Measurements from ENCODE around the gene CCDC184. TPM values are rescaled to one million over a fixed set of nuclear protein-coding genes. Genes with fewer than 3 reads are reported as not detected.

Gene CCDC184
- total RNA-seq, 1 experiment from 2014 or later, result not detected

GRCh38 chr12:48175613-48176416 is 7.6 kb upstream of the CCDC184 start:
- H3K36me3 ChIP-seq (ENCODE audit: low read depth), result no peaks in the 10 kb centered on the region
- TF ChIP-seq EZH2 (IDR thresholded peaks at IDR 0.05; ENCODE audit: low read depth) (no peak), CTCF (conservative IDR thresholded peaks at IDR 0.05) (no peak)
- H3F3A ChIP-seq (ENCODE audit: insufficient read depth, low read depth), result no peaks in the 10 kb centered on the region
- no peak overlapping the region for H3K4me3 ChIP-seq
- H3K27ac ChIP-seq, result no peak overlapping the region
- H4K20me1 ChIP-seq (ENCODE audit: insufficient read depth), result no peaks in the 10 kb centered on the region
- ChIA-PET POLR2A (ENCODE audit: unreplicated experiment) (interaction anchor here (0.7 kb wide), 2 partner anchors 10 to 614 kb away, joined by 5 to 12 read pairs; no protein-coding TSS in a partner anchor), CTCF (no interaction called here)
- H2AFZ ChIP-seq, result 0 out of 2 replicates have a peak overlapping the region, but pooled peaks have one; percentile 30
- H3K27me3 ChIP-seq (ENCODE audit: insufficient read depth, low read depth), result peaks cover 16% of the 10 kb centered on the region
- peaks cover 8% of the 10 kb centered on the region for H3K4me1 ChIP-seq (replicated peaks; ENCODE audit: insufficient read depth)
- H3K9me3 ChIP-seq (ENCODE audit: insufficient read depth, low read depth), result no peaks in the 10 kb centered on the region
- no peaks in the 10 kb centered on the region for H3K9me2 ChIP-seq (ENCODE audit: insufficient read depth)
- intact Hi-C loops (cut with micrococcal nuclease; ENCODE audit: unreplicated experiment), result no loop called here
- H3K4me2 ChIP-seq, result peak overlapping the region; percentile 57
- no peaks in the 10 kb centered on the region for H3K79me2 ChIP-seq (ENCODE audit: low read depth)
- BruUV-seq (replicated peaks), result no TSS peak
- no peak for DNase-seq

GRCh38 chr12:48176417-48176751 is 7.1 kb upstream of the CCDC184 start:
- no peak overlapping the region for H3K27ac ChIP-seq
- CTCF ChIA-PET, result no interaction called here
- peak overlapping the region; percentile 57 for H3K4me2 ChIP-seq
- no peak for TF ChIP-seq CTCF (conservative IDR thresholded peaks at IDR 0.05)
- no peak for TF ChIP-seq EZH2 (IDR thresholded peaks at IDR 0.05; ENCODE audit: low read depth)
- BruUV-seq (replicated peaks), result no TSS peak
- no peaks in the 10 kb centered on the region for H3F3A ChIP-seq (ENCODE audit: insufficient read depth, low read depth)
- H3K36me3 ChIP-seq (ENCODE audit: low read depth), result no peaks in the 10 kb centered on the region
- H3K9me2 ChIP-seq (ENCODE audit: insufficient read depth), result no peaks in the 10 kb centered on the region
- H3K4me1 ChIP-seq (replicated peaks; ENCODE audit: insufficient read depth), result peaks cover 8% of the 10 kb centered on the region
- H2AFZ ChIP-seq, result 0 out of 2 replicates have a peak overlapping the region, but pooled peaks have one; percentile 30
- no peaks in the 10 kb centered on the region for H3K9me3 ChIP-seq (ENCODE audit: insufficient read depth, low read depth)
- no peaks in the 10 kb centered on the region for H4K20me1 ChIP-seq (ENCODE audit: insufficient read depth)
- intact Hi-C loops (cut with micrococcal nuclease; ENCODE audit: unreplicated experiment), result no loop called here
- peaks cover 16% of the 10 kb centered on the region for H3K27me3 ChIP-seq (ENCODE audit: insufficient read depth, low read depth)
- H3K79me2 ChIP-seq (ENCODE audit: low read depth), result no peaks in the 10 kb centered on the region
- POLR2A ChIA-PET (ENCODE audit: unreplicated experiment), result interaction anchor here (0.7 kb wide), 1 partner anchor 613 kb away, joined by 12 read pairs; no protein-coding TSS in a partner anchor
- no peak overlapping the region for H3K4me3 ChIP-seq
- no peak for DNase-seq

- H3K4me1 ChIP-seq (replicated peaks; ENCODE audit: insufficient read depth), result peaks cover 8% of the 10 kb centered on the region
- POLR2A ChIA-PET (ENCODE audit: unreplicated experiment), result no interaction called here
- DNase-seq, result no peak
- H3K79me2 ChIP-seq (ENCODE audit: low read depth), result no peaks in the 10 kb centered on the region
- no peak overlapping the region for H3K4me2 ChIP-seq
- no peak overlapping the region for H3K4me3 ChIP-seq
- H3K27me3 ChIP-seq (ENCODE audit: insufficient read depth, low read depth), result peaks cover 21% of the 10 kb centered on the region
- H3K9me3 ChIP-seq (ENCODE audit: insufficient read depth, low read depth), result no peaks in the 10 kb centered on the region
- no TSS peak for BruUV-seq (replicated peaks)
- H3F3A ChIP-seq (ENCODE audit: insufficient read depth, low read depth), result no peaks in the 10 kb centered on the region
- H3K9me2 ChIP-seq (ENCODE audit: insufficient read depth), result no peaks in the 10 kb centered on the region
- CTCF ChIA-PET, result no interaction called here
- H3K36me3 ChIP-seq (ENCODE audit: low read depth), result no peaks in the 10 kb centered on the region
- no peak for TF ChIP-seq CTCF (conservative IDR thresholded peaks at IDR 0.05)
- no peak for TF ChIP-seq EZH2 (IDR thresholded peaks at IDR 0.05; ENCODE audit: low read depth)
- H4K20me1 ChIP-seq (ENCODE audit: insufficient read depth), result no peaks in the 10 kb centered on the region
- intact Hi-C loops (cut with micrococcal nuclease; ENCODE audit: unreplicated experiment), result no loop called here
- no peak overlapping the region for H2AFZ ChIP-seq
- no peak overlapping the region for H3K27ac ChIP-seq
Observed at GRCh38 chr12:48177982-48178381, 5.5 kb upstream of the CCDC184 start.

Measured in PC-9 (cell line).